Skeletal muscle tissue (tissue), 4 donors: ENCODE measurements around the gene NRN1L. TPM values are rescaled to one million over a fixed set of nuclear protein-coding genes. Genes with fewer than 3 reads are reported as not detected.

Source experiments
- H3K27ac ChIP-seq: one replicate; pipeline ENCODE4 v1.7.0; 2013; ENCODE audit warnings: mild to moderate bottlenecking, low read depth, low read length, inconsistent platforms
- H3K27me3 ChIP-seq, 3 donors: one replicate each; pipeline ENCODE4 v1.7.0; 2013; ENCODE audit warnings: low read length in 3 of 3; ENCODE audit not compliant: control insufficient read depth in 3 of 3, insufficient read depth in 3 of 3
- H3K36me3 ChIP-seq, 3 donors: one replicate each; pipeline ENCODE4 v1.7.0; 2013; ENCODE audit warnings: low read length in 3 of 3; ENCODE audit not compliant: control insufficient read depth in 3 of 3, insufficient read depth in 3 of 3
- H3K4me1 ChIP-seq, 3 donors: one replicate each; pipeline ENCODE4 v1.7.0; 2013; ENCODE audit warnings: low read length in 3 of 3, mild to moderate bottlenecking in 3 of 3; ENCODE audit not compliant: control insufficient read depth in 3 of 3, insufficient read depth in 3 of 3
- H3K4me3 ChIP-seq, 3 donors: one replicate each; pipeline ENCODE4 v1.7.0; 2013; ENCODE audit warnings: low read length in 3 of 3
- H3K9ac ChIP-seq, 3 donors: one replicate each; pipeline ENCODE4 v1.7.0; 2013; ENCODE audit warnings: low read length in 3 of 3, mild to moderate bottlenecking in 3 of 3, moderate library complexity in 2 of 3, low read depth in 1 of 3
- H3K9me3 ChIP-seq, 3 donors: one replicate each; pipeline ENCODE4 v1.7.0; 2013; ENCODE audit warnings: low read length in 3 of 3; ENCODE audit not compliant: control insufficient read depth in 3 of 3
- total RNA-seq: library from RNA; depleted of rRNA; stranded (reverse); fragments of >200 nt; gene quantifications from one replicate; pipeline ENCODE4 v1.2.3, GENCODE V29; 2014
- donor health status: Osteomylitis.

Gene NRN1L
- total RNA-seq, 1 donor from 2014 or later = 1.0 TPM

DNA sequence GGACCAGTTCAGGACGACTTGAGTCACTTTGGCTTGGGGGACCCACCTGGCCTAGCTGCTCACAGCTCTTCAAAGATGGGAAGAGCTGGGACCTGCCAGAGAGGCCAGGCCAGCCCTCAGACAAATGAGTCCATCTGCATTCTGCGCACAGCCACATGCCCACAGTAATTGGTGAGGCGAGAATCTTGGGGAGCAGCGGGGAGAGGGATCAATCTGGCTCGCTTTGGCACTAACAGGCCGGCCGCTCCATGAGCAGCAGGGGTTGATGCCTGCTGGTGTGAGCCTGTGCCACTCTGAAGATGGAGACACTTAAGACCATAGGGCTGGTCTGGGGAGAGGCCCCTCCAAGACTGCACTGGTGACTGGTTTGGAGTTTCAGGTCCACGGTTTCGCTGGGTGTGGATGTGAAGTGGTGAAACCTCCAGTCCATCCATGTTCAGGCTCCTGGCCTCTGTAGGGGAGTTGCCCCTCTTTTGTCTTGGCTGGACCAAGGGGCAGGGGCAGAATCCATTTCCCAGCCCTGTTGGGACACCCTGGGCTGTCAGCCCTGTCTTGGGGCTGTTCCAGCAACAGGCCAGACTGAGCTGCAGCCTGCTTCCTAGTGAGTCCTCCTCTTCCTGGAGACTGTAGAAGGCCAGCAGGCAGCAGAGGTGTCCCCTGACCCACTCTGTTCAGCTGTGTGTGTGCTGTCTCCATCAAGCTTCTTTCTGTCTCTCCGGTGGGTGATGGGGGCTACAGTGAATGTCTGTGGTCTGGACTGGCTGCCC lies 39.6 kb downstream of the NRN1L start:
- peak overlapping the region in 2 of 3 donors; percentile 3 to 54 for H3K9ac ChIP-seq
- H3K4me1 ChIP-seq = peaks cover 48 to 87% (median 73%) of the 10 kb centered on the region in 3 donors
- no peaks in the 10 kb centered on the region for H3K27me3 ChIP-seq
- H3K9me3 ChIP-seq = no peaks in the 10 kb centered on the region
- no peak overlapping the region for H3K4me3 ChIP-seq
- H3K27ac ChIP-seq = no peak overlapping the region
- peaks cover 16 to 29% (median 27%) of the 10 kb centered on the region in 3 donors for H3K36me3 ChIP-seq

DNA sequence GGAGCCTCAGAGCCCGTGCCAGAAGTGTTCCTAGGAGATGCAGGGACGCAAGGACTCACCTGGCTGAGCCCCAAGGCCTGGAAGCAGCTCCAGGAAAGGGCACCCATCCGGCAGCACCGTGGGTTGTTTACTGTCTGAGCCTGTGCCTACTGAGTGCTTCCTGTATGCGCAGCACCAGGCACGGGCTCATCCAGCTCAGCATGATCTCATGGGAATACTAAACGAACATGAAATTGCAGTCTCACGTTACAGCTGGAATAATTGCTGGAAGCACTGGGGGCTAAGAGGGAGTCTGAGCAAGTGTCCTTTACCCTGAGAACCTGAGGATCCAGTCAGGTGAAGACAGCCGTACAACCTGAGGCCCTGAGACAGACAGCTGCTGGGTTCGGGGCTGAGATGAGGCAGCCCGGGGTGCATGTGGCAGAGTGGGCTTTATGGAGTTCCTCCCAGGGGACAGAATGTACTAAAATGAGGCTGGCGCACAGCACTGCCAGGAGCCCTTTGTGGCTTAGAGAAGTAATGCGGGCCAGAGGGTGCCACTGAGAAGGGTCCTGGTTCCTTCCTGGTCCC lies 41.6 kb downstream of the NRN1L start:
- Histone ChIP-seq H3K27me3 (no peaks in the 10 kb centered on the region), H3K4me1 (peaks cover 34 to 69% (median 57%) of the 10 kb centered on the region in 3 donors), H3K4me3 (peak overlapping the region in 2 of 3 donors; percentile 20 to 41), H3K9ac (peak overlapping the region; percentile 18 to 44 (median 38)), H3K36me3 (peaks cover 32 to 39% (median 34%) of the 10 kb centered on the region in 3 donors), H3K27ac (peak overlapping the region; percentile 65), H3K9me3 (no peaks in the 10 kb centered on the region)

DNA sequence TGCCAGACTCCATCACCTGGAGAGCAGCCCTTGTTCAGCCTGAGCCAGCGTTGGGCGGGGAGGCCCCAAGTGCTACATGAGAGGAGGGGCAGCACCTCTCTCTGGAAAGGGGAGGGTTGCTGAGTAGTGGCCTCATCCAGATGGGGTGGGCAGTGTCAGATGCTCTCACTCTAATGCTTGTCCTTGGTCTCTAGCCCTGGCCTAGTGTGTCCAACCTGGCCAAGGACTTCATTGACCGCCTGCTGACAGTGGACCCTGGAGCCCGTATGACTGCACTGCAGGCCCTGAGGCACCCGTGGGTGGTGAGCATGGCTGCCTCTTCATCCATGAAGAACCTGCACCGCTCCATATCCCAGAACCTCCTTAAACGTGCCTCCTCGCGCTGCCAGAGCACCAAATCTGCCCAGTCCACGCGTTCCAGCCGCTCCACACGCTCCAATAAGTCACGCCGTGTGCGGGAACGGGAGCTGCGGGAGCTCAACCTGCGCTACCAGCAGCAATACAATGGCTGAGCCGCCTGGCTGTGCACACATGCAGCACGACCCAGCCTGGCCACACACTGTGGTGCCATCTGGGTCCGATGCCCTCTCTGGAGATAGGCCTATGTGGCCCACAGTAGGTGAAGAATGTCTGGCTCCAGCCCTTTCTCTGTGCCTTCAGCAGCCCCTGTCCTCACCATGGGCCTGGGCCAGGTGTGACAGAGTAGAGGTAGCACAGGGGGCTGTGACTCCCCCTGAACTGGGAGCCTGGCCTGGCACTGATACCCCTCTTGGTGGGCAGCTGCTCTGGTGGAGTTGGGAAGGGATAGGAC lies 42.7 kb downstream of the NRN1L start:
- H3K27ac ChIP-seq = peak overlapping the region; percentile 65
- H3K9ac ChIP-seq = peak overlapping the region in 1 of 3 donors; percentile 18
- H3K36me3 ChIP-seq = peaks cover 37 to 44% (median 38%) of the 10 kb centered on the region in 3 donors

DNA sequence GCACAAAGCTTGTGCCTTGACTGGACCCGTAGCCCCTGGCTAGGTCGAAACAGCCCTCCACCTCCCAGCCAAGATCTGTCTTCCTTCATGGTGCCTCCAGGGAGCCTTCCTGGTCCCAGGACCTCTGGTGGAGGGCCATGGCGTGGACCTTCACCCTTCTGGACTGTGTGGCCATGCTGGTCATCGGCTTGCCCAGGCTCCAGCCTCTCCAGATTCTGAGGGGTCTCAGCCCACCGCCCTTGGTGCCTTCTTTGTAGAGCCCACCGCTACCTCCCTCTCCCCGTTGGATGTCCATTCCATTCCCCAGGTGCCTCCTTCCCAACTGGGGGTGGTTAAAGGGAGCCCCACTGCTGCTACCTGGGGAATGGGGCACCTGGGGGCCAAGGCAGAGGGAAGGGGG lies 43.5 kb downstream of the NRN1L start:
- Histone ChIP-seq H3K4me3 (no peak overlapping the region), H3K36me3 (peaks cover 37 to 46% (median 38%) of the 10 kb centered on the region in 3 donors), H3K27me3 (no peaks in the 10 kb centered on the region), H3K9ac (peak overlapping the region in 1 of 3 donors; percentile 16), H3K9me3 (no peaks in the 10 kb centered on the region), H3K27ac (no peak overlapping the region), H3K4me1 (peaks cover 25 to 52% (median 43%) of the 10 kb centered on the region in 3 donors)

More for the DNA sequence above, 42.7 kb downstream of the NRN1L start:
- peaks cover 32 to 60% (median 50%) of the 10 kb centered on the region in 3 donors for H3K4me1 ChIP-seq
- H3K9me3 ChIP-seq = no peaks in the 10 kb centered on the region
- no peaks in the 10 kb centered on the region for H3K27me3 ChIP-seq
- H3K4me3 ChIP-seq = no peak overlapping the region

DNA sequence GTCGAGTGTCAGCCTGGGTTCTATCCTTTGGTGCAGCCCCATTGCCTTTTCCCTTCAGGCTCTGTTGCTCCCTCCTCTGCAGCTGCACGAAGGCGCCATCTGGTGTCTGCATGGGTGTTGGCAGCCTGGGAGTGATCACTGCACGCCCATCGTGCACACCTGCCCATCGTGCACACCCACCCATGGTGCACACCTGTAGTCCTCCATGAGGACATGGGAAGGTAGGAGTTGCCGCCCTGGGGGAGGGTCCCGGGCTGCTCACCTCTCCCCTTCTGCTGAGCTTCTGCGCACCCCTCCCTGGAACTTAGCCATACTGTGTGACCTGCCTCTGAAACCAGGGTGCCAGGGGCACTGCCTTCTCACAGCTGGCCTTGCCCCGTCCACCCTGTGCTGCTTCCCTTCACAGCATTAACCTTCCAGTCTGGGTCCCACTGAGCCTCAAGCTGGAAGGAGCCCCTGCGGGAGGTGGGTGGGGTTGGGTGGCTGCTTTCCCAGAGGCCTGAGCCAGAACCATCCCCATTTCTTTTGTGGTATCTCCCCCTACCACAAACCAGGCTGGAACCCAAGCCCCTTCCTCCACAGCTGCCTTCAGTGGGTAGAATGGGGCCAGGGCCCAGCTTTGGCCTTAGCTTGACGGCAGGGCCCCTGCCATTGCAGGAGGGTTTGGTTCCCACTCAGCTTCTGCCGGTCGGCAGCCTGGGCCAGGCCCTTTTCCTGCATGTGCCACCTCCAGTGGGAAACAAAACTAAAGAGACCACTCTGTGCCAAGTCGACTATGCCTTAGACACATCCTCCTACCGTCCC lies 44.1 kb downstream of the NRN1L start:
- Histone ChIP-seq H3K4me1 (peaks cover 22 to 47% (median 39%) of the 10 kb centered on the region in 3 donors), H3K9ac (peak overlapping the region in 1 of 3 donors; percentile 16), H3K4me3 (no peak overlapping the region), H3K36me3 (peaks cover 34 to 42% (median 35%) of the 10 kb centered on the region in 3 donors), H3K9me3 (no peaks in the 10 kb centered on the region), H3K27ac (no peak overlapping the region), H3K27me3 (no peaks in the 10 kb centered on the region)

DNA sequence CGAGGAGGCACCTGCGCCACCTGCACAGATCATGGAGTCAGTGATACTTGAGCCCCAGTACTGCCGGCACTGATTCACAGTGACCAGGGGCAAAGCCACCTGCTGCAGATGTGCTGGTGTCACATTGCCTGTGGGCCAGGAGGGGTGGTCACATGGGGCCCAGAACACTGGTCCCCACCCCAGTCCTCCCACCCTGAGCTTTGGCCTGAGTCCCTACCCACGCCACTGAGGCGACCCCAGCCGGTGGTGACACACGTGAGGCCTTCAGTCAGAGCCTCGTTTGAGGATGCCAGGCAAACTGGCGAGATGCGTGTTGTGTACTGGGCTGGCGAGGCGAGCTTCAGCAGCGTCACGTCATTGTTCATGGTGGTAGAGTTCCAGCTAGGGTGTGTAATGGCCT lies 45.5 kb downstream of the NRN1L start:
- H3K36me3 ChIP-seq = peaks cover 31 to 44% (median 35%) of the 10 kb centered on the region in 3 donors
- H3K4me3 ChIP-seq = no peak overlapping the region
- no peaks in the 10 kb centered on the region for H3K27me3 ChIP-seq
- no peaks in the 10 kb centered on the region for H3K9me3 ChIP-seq
- no peak overlapping the region for H3K27ac ChIP-seq
- peak overlapping the region in 1 of 3 donors; percentile 16 for H3K9ac ChIP-seq
- H3K4me1 ChIP-seq = peaks cover 32 to 51% (median 43%) of the 10 kb centered on the region in 3 donors

GRCh38 chr16:67930678-67931211 lies 46.1 kb downstream of the NRN1L start:
- H3K9me3 ChIP-seq = no peaks in the 10 kb centered on the region
- H3K27me3 ChIP-seq = no peaks in the 10 kb centered on the region
- no peak overlapping the region for H3K27ac ChIP-seq
- no peak overlapping the region for H3K4me3 ChIP-seq
- no peak overlapping the region for H3K9ac ChIP-seq
- H3K4me1 ChIP-seq = peaks cover 32 to 50% (median 42%) of the 10 kb centered on the region in 3 donors
- H3K36me3 ChIP-seq = peaks cover 31 to 44% (median 35%) of the 10 kb centered on the region in 3 donors

DNA sequence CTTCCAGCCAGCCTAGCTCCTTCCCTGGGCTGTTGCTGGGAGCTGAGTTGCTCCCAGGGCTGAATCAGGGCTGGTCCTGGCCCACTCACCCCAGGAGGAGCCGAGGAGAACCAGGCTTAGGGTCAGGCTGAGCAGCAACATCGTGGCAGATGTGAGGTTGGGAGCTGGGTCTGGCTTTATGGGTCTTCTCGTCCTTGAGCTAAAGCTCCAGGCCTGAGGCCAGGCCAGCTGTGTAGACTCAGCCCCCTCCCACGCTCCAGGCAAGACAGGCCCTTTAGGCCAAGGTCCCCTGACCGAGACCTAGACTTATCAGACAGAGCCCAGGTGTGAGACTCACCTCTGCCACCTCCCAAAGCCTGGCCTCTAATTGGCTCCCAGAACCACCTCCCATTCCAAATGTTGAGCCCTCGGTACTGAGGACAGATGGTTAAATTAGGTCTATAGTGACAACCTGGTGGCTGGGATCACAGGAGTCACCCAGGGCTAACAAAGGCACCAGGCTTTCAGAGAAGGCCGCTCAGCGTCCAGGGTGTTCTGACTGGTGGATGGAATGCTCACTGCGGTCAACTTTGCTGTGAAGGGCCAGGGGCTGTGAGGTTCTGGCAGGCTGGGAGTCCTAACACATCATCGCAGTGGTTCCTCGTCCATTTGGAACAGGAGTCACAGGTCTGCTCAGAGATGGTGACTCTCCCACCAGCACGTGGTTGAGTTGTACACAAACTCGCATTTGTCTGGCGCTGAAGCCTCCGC lies 47.2 kb downstream of the NRN1L start, which contains the start of gene CTRL:
Gene CTRL (minus strand): TSS at position 151 of the 750 bp plus-strand sequence. CDS start 10 bp downstream, at position 141.
- H3K36me3 ChIP-seq = peaks cover 31 to 44% (median 35%) of the 10 kb centered on the region in 3 donors
- H3K4me3 ChIP-seq = no peak within 1 kb of the TSS
- H3K27me3 ChIP-seq = no peaks in the 10 kb centered on the region
- peak within 1 kb of the TSS in 1 of 3 donors; percentile 16 for H3K9ac ChIP-seq
- H3K9me3 ChIP-seq = no peaks in the 10 kb centered on the region
- peaks cover 24 to 42% (median 32%) of the 10 kb centered on the region in 3 donors for H3K4me1 ChIP-seq
- H3K27ac ChIP-seq = no peak within 1 kb of the TSS
